ENCODE results near the gene SLC2A8.

- TF ChIP-seq EP300 (IDR thresholded peaks at IDR 0.05), result no peak
- TF ChIP-seq CTCF (IDR thresholded peaks at IDR 0.05), result no peak
These were observed 10.5 kb downstream of the SLC2A8 start for GRCh38 chr9:127407492-127407843.

Data from ovary (tissue), 3 donors.